Stimulated activated naive CD4-positive, alpha-beta T cell treated with Interleukin-2 at 50 U/mL for 16 hours (primary cell): Measurements from ENCODE around the gene IL12RB2.
A peak's percentile ranks its signal among the peaks of the same experiment; 100 is the strongest.
"Not testable (repeated sequence)": the region's sequence is repeated elsewhere in the genome, so short reads cannot be mapped to it uniquely, and the experiment has no call there.

Experiments used
- DNase-seq: peaks from one replicate; lab custom pipeline; 2025; lab: John Stamatoyannopoulos, UW

IL12RB2 gene

GRCh38 chr1:67431156-67431765 is 123.6 kb downstream of the IL12RB2 start:
- no peak for DNase-seq

GRCh38 chr1:67431869-67432578 is 124.4 kb downstream of the IL12RB2 start:
- no peak for DNase-seq

- no peak for DNase-seq
Measured at GRCh38 chr1:67432745-67433144, 125.1 kb downstream of the IL12RB2 start.

GRCh38 chr1:67433837-67434236 is 126.2 kb downstream of the IL12RB2 start:
- no peak for DNase-seq

GRCh38 chr1:67434491-67434890 is 126.8 kb downstream of the IL12RB2 start:
- no peak for DNase-seq

- DNase-seq, result no peak
Measured at GRCh38 chr1:67436511-67437055, 128.9 kb downstream of the IL12RB2 start.

- no peak for DNase-seq
Measured at GRCh38 chr1:67437961-67438360, 130.3 kb downstream of the IL12RB2 start.

- no peak for DNase-seq
Measured at GRCh38 chr1:67439277-67440029, 131.8 kb downstream of the IL12RB2 start.

GRCh38 chr1:67440339-67440738 is 132.7 kb downstream of the IL12RB2 start:
- no peak for DNase-seq

- peak; percentile 41 for DNase-seq
Measured at GRCh38 chr1:67441183-67441582, 133.5 kb downstream of the IL12RB2 start.

- no peak for DNase-seq
Measured at GRCh38 chr1:67441739-67442281, 134.1 kb downstream of the IL12RB2 start.

GRCh38 chr1:67446014-67446413 is 138.3 kb downstream of the IL12RB2 start:
- DNase-seq, result not testable (repeated sequence)
